AG04450 (cell line): ENCODE results near the gene LIPG. TPM values are rescaled to one million over a fixed set of nuclear protein-coding genes. Genes with fewer than 3 reads are reported as not detected.
"Not testable (repeated sequence)": the region's sequence is repeated elsewhere in the genome, so short reads cannot be mapped to it uniquely, and the experiment has no call there.

Experiments
- CTCF ChIA-PET: fragments of 300-600, 350-600 bp; formaldehyde crosslinking; extraction: SDS; loops from one replicate; lab custom pipeline; 2022; ENCODE audit warnings: antibody characterized with exemption, inconsistent platforms; lab: Charles Lee
- POLR2A ChIA-PET: fragments of 350-600 bp; formaldehyde crosslinking; extraction: SDS; loops from one replicate; lab custom pipeline; 2021; ENCODE audit warnings: antibody characterized with exemption, inconsistent platforms; lab: Yijun Ruan, JAX
- DNase-seq: peaks from one replicate; pipeline ENCODE4 v3.0.0-alpha.2; 2011; ENCODE audit warnings: low read depth, low spot score
- H3K27ac ChIP-seq: one replicate; pipeline ENCODE4 v1.5.1; 2012; ENCODE audit warnings: low read depth, low read length, control low read depth
- H3K27me3 ChIP-seq: one replicate; pipeline ENCODE4 v1.6.0; 2012; ENCODE audit warnings: low read length; ENCODE audit not compliant: control insufficient read depth, insufficient read depth
- H3K4me3 ChIP-seq: 2 replicates; pipeline ENCODE4 v1.5.1; 2011; ENCODE audit warnings: mild to moderate bottlenecking, low read depth, low read length, control low read depth
- H3K9me3 ChIP-seq: 2 replicates; pipeline ENCODE4 v1.5.1; 2012; ENCODE audit warnings: low read length; ENCODE audit not compliant: control insufficient read depth, insufficient read depth
- polyA plus RNA-seq: library from polyadenylated mRNA; depleted of rRNA; stranded (reverse); fragments of >200 nt; gene quantifications from 2 replicates; pipeline ENCODE4 v1.2.3, GENCODE V29; 2011
- TF ChIP-seq, protein P1 (sequence below): IDR thresholded peaks from 2 replicates; pipeline ENCODE4 v1.5.1; 2011; ENCODE audit warnings: low read depth, low read length, control low read depth, inconsistent platforms

LIPG gene
- polyA plus RNA-seq, 1 experiment, result 0.19 TPM

DNA sequence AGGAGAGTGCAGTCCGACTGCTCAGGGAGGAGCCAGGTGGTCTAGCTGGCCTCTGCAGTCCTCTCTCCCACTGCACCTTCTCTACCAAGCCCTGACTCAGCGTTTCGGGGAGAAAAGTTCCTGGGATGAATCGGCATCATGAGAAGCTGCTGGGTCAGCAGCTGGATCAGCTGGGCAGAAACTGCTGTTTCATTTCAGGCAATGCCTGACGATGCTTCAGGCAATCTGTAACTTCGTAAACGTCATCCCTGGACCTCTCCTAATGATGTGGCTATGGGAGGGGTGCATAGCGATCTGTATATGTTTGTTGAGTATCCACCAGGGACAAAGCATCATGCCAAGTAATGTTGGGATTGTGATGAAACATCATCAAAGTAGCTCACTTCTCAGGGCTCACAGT is 20.7 kb downstream of the LIPG start:
- Histone ChIP-seq H3K4me3 (no peak overlapping the region), H3K9me3 (no peaks in the 10 kb centered on the region), H3K27ac (no peak overlapping the region), H3K27me3 (peaks cover 32% of the 10 kb centered on the region)
- no peak for DNase-seq
- TF ChIP-seq, protein P1, sequence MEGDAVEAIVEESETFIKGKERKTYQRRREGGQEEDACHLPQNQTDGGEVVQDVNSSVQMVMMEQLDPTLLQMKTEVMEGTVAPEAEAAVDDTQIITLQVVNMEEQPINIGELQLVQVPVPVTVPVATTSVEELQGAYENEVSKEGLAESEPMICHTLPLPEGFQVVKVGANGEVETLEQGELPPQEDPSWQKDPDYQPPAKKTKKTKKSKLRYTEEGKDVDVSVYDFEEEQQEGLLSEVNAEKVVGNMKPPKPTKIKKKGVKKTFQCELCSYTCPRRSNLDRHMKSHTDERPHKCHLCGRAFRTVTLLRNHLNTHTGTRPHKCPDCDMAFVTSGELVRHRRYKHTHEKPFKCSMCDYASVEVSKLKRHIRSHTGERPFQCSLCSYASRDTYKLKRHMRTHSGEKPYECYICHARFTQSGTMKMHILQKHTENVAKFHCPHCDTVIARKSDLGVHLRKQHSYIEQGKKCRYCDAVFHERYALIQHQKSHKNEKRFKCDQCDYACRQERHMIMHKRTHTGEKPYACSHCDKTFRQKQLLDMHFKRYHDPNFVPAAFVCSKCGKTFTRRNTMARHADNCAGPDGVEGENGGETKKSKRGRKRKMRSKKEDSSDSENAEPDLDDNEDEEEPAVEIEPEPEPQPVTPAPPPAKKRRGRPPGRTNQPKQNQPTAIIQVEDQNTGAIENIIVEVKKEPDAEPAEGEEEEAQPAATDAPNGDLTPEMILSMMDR, result no peak
- ChIA-PET CTCF (no interaction called here), POLR2A (no interaction called here)

DNA sequence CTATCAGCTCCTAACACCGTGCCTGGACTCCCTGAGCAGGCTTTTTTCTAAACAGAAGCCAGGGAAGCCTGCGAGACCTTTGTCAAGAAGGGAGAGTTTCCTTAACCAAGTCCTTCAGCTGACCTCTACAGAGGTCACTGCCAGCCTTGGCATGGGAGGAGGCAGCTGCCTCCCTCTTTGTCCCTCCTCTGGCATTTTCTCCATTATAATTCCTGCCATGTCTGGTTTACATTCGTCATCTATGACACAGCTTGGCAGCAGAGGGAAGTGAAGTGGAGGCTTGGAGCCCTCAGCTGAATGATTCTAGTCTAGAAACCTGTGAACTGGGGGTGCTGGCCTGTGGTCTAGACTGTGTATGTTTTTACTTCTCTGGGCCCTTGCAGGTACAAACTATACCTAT is 22.5 kb downstream of the LIPG start:
- TF ChIP-seq, protein P1, result no peak
- no peak for DNase-seq
- POLR2A ChIA-PET, result interaction anchor here (0.6 kb wide), 1 partner anchor 76 kb away, joined by 3 read pairs; no protein-coding TSS in a partner anchor
- CTCF ChIA-PET, result no interaction called here
- Histone ChIP-seq H3K9me3 (no peaks in the 10 kb centered on the region), H3K27ac (no peak overlapping the region), H3K4me3 (no peak overlapping the region), H3K27me3 (peaks cover 30% of the 10 kb centered on the region)

DNA sequence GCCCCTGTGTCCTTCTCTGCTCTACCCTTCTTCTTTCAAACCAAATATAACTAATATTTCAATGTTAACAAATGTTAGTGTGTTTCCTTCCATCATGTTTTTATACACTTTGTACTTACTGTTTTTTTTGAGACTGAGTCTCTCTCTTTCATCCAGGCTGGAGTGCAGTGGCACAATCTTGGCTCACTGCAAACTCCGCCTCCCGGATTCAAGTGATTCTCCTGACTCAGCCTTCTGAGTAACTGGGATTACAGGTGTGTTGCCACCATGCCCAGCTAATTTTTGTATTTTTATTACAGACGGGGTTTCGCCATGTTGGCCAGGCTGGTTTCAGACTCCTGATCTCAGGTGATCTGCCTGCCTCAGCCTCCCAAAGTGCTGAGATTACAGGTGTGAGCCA is 23.1 kb downstream of the LIPG start:
- POLR2A ChIA-PET, H3K4me3 ChIP-seq, CTCF ChIA-PET, H3K27ac ChIP-seq, DNase-seq, H3K9me3 ChIP-seq: not testable (repeated sequence)
- H3K27me3 ChIP-seq, result peaks cover 29% of the 10 kb centered on the region

DNA sequence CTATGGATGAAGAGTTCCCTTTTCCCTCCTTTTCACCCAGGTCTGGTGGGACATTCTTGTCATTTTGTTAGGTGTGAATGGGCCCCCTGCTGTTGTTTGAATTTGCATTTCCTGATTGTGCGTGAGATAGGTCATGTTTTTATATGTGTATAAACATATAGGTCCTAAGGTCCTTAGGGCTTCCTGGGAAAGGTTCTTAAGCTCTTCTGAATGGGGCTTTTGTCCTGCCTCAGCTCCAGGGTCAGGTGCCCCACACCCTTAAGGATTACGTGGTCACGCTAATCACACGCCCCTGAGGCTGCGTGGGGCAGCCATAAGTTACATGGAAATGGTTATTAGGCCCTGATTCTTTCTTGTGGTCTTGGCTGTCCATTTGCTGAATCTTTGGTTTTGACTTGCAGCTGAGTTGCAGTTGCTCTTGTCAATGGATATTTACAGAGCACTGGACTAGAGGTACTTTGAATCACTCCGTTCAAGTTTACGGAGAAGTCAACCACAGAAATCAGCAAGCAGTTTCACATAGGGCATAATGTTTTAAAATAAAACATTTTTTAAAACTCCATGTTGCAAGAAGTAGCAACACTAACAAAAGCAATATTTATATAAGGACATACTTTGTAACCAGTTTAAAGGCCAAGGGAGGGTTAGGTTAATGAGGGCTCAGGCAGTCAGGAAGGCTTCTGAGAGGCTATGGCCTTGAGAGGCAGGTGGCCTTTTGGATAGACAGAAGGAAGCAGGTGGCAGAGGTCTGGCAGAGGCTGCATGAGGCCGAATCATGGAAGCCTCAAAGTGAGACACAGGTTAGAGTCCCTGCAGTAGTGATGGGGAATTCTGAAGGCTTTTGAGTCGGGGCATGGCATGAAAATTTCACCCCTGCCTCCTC is 24.2 kb downstream of the LIPG start:
- Histone ChIP-seq H3K9me3 (no peaks in the 10 kb centered on the region), H3K27me3 (peaks cover 29% of the 10 kb centered on the region), H3K4me3 (no peak overlapping the region), H3K27ac (no peak overlapping the region)
- ChIA-PET CTCF (no interaction called here), POLR2A (no interaction called here)
- TF ChIP-seq, protein P1, result no peak
- DNase-seq, result no peak

DNA sequence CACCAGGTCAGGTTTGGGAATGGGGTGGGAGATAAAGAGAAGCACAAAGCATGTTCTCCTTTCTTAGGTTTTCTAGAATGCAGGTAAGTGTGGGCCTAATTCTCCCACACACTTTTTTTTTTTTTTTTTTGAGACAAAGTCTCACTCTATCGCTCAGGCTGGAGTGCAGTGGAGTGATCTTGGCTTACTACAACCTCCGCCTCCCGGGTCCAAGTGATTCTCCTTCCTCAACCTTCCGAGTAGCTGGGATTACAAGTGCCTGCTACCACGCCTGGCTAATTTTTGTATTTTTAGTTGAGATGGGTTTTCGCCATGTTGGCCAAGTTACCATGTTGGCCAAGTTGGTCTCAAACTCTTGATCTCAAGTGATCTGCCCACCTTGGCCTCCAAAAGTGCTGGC is 26.3 kb downstream of the LIPG start:
- ChIA-PET CTCF (interaction anchor here (1.4 kb wide), 1 partner anchor 270 kb away, joined by 6 read pairs; no protein-coding TSS in a partner anchor), POLR2A (no interaction called here)
- Histone ChIP-seq H3K4me3 (no peak overlapping the region), H3K9me3 (no peaks in the 10 kb centered on the region), H3K27ac (no peak overlapping the region), H3K27me3 (peaks cover 13% of the 10 kb centered on the region)
- no peak for DNase-seq
- TF ChIP-seq, protein P1, result no peak
